Measurements from ENCODE around the gene MAPK14.
"Not testable (repeated sequence)": the region's sequence is repeated elsewhere in the genome, so short reads cannot be mapped to it uniquely, and the experiment has no call there.

MAPK14 gene

DNA sequence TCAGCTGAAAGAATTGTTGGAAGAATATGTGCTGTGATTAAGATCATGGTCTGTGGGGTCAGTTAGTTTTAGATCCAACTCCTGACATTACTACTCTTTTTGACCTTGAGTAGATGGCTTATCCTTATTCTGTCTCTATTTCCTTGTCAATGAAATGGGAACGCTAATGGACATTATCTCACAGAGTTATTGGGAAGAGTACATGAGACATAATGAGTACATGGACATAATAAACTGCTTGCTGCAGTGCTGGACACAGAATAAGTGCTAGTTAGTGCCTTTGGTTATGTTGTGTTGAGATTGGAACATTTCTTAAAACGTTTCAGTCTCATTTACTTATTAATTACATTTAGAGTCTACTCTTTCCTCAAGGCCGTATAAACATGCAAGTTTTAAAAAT, 42.6 kb downstream of the MAPK14 start:
- DNase-seq: no peak

DNA sequence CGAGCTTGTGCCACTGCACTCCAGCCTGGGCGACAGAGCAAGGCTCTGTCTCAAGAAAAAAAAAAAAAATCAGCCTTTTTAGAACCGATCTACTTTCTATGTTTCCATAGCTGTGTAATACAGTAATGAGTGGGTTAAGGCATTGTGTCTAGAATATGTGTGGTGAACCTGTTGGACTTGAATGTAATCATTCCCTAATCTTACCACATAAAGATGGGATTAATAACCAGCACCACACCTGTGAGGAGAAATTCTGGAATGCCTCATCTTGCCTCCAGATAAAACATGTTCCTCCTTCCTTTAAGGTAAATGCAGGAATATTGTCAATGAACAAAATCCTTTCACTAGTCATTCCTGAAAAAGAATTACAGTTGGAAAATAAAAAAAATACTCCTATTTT, 43.7 kb downstream of the MAPK14 start:
- no peak for DNase-seq

DNA sequence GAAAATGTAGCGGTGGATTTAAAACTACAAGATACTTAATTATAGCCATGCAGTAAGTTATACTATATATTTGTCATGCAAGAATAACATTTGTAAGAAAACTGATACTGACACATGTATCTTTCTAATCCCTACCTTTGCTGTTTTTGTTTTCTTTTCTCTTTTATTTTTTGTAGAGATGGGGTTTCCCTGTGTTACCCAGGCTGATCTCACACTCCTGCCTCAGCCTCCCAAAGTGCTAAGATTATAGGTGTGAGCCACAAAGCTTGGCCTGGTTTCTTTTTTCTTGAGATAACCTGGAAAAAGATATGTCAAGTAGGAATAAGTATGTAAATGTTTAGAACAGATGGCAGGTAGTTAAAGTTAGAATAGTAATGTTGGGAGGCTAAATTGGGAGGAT, 44.1 kb downstream of the MAPK14 start:
- DNase-seq: no peak

DNA sequence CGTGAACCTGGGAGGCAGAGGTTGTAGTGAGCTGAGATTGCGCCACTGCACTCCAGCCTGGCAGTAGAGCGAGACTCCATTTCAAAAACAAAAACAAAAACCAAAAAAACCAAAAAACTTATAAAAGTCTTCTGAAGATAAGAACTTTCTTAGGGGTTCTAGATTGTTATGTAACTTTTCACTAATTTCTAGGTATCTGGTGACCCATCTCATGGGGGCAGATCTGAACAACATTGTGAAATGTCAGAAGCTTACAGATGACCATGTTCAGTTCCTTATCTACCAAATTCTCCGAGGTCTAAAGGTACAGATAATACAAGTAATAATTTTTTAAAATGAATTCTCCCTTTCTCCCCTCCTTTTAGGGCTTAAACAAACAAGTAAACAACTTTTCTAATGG, 45.1 kb downstream of the MAPK14 start:
- DNase-seq: no peak

DNA sequence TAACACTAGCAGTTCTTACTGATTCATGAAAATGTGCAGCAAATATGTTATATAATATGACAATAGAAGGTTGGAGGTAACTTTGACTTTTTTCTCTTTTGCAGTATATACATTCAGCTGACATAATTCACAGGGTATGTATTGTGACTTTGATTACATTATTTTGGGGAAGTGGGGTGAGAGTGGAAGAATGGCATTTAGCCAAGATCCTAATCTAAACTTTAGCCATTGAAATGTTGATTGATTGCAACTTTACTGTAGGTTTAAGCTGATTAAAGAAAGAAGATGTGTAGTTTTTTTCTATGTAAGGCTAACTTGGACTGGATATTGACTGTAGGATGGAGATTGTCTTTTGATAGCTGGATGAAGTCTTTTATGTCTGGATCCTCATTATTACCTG, 46.0 kb downstream of the MAPK14 start:
- DNase-seq: no peak

DNA sequence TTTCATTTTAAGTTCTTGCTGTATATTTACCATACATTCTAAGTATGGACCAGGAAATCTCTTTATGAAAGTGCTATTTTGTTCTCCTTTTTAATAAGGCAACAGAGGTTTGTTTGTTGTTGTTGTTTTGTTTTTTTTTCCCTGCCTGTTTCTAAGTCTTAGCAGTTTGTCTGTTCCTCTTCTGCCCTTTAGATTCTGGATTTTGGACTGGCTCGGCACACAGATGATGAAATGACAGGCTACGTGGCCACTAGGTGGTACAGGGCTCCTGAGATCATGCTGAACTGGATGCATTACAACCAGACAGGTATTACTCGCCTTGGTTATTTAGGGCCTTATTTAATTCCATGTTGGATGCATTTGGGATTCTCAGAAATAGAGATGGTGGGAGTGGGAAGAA, 48.0 kb downstream of the MAPK14 start:
- DNase-seq: no peak

DNA sequence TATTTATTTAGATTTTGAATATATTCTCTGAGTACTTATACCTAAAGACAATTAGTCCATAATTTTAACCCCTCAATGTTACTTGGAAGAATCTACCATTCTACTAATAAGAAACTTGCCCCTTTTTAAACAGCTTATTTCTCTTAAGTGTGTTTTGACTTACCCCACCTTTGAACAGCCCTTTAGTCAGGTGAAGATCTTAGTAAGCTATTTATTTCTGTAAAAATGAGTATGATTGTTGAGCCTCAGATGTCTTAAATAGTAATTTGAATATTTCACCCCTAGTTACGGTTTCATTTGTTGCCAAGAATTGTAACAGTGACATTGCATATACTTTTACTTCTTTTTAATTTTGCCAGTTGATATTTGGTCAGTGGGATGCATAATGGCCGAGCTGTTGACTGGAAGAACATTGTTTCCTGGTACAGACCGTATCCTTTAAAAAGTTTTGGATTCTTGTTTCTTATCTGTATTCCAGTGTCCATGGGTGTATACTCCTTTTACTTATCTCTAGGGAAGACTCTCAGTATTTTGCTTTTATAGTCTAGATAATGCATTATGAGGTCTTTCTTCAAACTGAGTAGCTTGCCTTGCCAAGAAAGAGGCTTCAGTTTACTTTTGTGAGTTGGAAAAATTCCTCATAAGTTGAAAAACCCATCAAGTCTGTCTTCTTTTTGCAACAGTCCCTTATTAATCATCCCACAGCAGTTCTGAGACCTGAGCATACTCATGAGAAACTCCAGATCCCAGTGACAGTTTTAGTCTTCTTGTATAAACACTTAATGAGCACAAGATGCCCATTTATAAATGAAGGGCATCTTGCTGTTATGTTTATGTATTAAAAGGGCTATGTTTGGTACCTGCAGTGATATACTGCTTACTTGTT, 48.8 kb downstream of the MAPK14 start:
- no peak for DNase-seq

DNA sequence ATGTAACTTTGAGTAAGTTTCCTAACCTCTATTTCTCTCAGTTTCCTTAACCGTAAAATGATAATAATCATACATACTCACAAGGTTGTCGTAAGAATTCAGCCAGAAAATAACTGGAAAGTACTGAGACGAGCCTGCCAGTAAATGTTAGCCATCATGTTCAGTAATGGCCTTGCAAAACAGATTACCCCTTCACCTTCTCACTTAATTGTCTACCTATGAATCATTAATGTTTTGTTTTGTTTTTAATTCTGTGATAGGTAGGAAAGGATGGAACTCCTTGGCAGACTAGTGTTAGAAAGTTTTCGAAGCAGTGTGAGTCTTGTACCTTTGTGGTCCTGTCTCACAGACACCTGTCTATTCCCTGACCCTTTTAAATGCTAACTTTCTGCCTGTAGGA, 50.6 kb downstream of the MAPK14 start:
- DNase-seq: no peak

DNA sequence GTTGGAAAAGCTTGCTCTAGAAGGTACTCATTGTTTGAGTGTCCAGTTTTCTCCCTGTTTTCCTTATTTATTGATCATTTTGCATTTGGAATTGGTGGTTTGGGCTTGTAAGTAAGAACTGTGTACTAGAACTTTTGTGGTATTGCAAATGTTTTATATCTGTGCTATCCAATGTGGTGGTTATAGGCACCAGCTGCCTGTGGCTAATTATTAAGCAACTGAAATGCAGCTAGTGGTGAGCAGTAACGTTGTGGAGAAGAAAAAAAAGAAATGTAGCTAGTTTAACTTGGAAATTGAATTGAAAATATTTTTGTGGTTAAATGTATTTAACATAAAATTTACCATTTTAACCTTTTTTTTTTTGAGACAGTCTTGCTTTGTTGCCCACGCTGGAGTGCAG, 52.0 kb downstream of the MAPK14 start:
- no peak for DNase-seq

DNA sequence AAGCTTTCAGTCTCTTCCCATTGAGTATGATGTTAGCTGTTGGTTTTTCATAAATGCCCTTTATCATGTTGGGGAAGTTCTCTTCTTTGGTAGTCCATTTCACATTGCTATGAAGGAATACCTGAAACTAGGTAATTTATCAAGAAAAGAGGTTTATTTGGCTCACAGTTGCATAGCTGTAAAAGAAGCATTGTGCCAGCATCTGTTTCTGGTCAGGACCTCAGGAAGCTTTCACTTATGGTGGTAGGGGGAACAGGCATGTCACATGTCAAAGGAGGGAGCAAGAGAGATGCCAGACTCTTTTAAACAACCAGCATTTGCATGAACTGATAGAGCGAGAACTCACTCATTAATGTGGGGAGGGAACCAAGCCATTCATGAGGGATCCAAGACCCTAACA, 54.7 kb downstream of the MAPK14 start:
- no peak for DNase-seq

DNA sequence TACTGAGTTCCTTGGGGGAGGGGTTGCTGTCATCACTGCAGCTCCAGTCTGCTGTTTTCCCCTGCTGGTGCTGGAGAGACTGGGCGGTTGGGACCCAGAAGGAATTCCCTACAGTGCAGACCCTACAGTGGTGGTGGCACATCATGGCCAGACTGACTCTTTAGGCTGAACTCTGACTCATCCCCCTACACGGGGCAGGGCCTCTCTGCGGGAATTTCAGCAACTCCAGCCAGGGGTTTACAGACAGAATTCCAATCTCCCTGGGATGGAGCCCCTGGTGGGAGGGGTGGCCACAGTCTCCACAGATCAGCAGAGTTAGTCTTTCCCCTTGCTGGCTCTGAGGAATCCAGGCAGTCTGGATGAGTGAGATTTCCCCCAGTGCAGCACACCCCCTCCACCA, 55.8 kb downstream of the MAPK14 start:
- no peak for DNase-seq

DNA sequence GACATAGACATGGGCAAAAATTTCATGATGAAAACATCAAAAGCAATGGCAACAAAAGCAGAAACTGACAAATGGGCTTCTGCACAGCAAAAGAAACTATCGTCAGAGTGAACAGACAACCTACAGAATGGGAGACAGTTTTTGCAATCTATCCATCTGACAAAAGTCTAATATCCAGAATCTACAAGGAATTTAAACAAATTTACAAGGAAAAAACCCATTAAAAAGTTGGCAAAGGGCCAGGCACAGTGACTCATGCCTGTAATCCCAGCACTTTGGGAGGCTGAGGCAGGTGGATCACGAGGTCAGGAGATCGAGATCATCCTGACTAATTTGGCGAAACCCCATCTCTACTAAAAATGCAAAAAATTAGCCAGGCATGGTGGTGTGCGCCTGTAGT, 60.6 kb downstream of the MAPK14 start:
- DNase-seq: not testable (repeated sequence)

DNA sequence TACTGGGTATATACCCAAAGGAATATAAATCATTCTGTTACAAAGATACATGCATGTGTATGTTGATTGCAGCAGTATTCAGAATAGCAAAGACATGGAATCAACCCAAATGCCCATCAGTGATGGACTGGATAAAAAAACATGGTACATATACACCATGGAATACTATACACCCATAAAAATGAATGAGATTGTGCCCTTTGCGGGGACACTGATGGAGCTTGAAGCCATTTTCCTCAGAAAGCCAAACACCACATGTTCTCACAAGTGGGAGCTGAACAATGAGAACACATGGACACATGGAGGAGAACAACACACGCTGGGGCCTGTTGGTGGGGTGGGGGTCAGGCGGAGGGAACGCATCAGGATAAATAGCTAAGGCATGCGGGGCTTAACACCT, 61.4 kb downstream of the MAPK14 start:
- DNase-seq: no peak

DNA sequence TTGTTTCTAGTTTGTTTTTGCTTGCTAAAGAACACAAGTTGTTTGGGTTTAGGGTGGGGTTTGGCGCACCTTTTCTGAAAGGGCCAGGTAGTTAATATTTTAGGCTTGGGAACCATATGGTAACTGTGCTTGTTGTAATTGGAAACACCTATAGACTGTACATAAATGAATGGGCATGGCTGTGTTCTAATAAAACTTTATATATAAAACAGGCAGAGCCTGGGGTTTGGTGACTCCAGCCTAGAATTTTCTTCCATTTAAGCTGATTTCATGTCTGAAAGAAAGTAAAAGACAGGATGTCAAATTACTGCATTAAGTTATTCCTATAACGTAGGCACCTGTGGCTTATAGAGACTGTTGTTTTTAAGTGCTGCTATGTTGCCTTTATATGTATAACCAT, 66.6 kb downstream of the MAPK14 start:
- no peak for DNase-seq

DNA sequence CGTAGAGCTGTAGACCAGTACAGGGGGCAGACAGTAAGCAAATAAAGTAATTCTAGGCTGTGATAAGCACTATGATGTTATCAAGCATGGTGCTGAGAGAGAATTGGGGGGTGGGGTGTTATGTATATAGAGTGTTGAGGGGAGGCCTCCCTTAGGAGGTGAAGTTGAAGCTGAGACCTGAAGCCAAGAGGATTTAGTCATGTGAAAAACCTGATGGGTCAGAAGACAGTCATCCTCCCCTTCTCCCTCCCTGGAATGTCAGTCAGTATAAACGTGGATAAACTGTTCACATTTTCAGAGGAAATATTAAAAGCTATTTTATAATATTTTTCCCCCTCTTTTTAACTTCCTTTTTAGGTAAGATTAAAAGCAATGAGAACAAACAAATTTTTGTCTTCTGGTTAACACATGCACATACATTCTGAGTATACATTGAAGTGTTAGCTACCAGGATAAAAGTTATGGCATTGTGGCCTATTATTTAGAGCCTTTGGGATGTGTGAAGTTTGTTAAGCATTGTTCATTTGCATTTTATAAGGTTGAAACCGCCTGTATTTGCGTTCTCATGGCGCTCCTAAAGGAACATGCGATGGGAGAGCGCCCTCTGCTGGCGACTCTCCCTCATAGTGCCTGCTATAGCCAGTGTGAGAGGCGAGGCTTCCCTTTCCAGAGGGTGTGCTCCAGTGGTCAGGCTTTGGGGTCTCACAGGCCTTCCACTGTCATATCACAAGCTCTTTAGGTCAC, 67.3 kb downstream of the MAPK14 start:
- DNase-seq: peak; percentile 80

DNA sequence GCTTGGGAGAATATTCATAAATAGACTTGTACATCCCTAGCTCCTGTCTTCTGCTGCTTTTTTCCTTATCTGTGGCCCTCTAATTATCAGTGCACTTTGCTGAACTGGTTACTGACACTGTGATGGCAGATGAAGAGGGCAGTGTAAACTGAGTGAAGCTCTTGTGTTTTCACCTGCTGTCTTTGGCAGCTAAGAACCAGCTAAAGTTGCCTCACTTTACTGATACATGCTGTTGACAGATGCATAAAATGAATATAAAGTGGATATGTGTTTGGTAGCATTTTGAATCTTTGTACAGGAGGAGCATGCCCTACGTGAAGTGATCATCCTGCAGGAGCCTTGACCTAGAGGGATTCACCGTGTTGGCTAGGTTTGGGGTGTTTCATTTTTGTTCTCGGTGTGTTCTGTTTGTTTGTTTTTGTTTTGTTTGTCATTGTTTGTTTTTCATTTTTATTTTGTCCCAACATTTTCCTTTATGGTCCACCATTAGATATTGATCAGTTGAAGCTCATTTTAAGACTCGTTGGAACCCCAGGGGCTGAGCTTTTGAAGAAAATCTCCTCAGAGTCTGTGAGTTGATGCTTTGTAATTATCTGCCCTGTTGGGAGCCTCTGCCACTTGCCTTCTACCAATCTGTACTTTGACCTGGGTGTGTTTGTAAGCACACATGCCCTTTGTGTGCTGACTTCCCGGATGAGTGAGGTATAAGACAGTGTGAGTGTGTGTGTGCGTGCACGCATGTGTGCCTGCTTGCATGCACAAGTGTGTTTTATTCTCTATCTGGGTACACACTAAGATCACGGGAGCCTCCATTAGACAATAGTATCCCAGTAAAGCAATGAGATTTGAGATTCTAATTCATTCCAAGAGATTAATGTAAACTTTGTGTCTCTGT, 68.1 kb downstream of the MAPK14 start:
- no peak for DNase-seq

DNA sequence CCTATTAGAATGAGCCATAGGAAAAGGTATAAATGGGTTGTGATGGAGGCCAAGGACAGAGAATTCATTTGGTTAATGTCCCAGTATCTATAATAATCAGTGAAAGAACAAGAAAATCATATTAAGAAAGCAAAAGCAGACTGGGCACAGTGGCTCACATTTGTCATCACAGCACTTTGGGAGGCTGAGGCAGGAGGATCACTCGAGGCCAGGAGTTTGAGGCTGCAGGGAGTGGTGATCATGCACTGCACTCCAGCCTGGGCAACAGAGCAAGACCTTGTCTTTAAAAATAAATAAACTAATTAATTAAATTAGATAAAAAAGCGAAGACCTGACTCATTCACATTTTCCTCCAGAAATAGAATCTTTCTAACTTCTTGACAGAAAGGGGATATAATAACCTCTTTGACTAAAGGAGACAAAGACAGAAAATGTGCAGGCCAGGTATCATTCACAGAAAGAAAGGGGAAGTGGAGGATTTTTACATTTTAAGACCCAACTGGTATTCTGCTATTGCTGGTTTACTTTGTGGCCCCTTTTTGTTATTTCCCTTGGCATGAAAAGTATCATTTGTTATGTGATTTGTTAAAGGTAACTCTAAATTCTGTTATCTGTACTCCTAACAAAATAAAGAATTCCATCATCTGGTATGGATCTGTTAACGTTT, 70.8 kb downstream of the MAPK14 start:
- no peak for DNase-seq

DNA sequence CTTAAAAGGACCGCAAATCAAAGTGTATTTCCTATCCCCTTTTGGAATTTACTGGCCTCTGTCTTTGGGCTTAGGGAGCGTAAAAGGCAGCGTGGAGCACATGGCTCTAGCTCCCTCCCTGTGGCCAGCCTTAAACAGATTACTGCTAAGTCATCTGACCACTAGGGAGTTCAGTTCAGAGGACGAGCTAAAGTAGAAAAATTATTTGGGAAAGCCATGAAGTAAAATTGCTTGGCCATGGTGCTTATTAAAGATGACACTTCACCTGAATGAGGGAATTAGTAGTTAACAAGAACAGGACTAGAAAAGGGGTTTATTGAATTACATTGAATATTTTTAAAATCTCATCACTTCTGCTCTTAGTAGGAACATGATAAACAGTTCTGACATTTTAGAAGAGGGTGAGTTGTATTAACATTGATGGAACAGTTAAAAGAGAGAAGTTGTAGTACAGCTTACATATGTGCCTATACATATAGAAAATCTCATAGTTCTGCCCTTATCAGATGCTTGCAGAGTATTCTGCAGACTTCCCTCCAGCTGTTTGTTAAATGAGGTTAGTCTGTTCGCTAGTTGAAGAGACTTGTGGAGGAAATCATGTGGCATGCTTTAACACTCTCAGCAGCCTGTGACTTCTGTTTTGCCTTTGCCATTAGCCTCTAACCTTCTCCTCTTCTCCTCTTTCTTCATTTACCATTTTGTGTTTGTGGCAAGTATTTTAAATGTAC, 71.5 kb downstream of the MAPK14 start:
- no peak for DNase-seq

DNA sequence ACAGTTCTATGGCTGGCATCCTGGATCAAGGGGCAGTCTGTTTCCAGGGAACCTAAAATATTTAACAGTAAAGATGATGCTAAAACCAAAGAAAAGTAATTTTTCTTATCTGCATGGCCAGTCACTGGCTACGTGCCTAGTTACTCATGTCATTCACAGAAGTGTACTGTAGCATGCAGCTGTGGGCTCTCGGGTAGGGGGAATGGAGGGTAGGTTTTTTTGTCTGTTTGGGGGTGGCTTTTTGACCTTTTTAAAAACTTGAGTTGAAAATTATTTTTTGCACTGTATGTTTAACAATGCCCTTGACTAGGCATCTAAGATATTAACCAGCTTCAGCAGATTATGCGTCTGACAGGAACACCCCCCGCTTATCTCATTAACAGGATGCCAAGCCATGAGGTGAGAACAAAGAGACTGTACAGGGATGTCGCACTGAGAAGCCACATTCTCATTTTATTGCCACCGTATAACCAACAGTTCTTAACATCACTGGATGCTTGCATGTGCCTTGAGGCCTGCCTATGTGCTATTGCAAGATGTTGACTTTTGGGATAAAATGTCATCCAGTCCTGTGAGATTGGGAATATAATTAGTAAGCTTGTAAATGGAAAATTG, 72.4 kb downstream of the MAPK14 start:
- no peak for DNase-seq

DNA sequence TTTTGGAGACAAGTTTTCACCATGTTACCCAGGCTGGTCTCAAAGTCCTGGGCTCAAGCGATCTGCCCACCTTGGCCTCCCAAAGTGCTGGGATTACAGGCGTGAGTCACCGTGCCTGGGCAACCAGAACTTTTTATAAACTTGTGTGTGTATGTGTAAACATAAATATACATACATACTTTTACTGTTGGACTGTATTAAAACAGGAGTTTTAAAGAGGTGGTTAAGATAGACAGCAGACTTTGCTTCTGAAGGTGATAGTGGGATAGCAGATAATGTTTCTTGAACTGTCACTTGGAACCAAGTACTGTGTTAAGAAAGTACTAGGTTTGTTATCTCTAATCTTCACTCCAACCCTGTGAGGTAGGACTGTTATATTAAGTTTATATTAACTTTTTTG, 74.1 kb downstream of the MAPK14 start:
- DNase-seq: no peak

DNA sequence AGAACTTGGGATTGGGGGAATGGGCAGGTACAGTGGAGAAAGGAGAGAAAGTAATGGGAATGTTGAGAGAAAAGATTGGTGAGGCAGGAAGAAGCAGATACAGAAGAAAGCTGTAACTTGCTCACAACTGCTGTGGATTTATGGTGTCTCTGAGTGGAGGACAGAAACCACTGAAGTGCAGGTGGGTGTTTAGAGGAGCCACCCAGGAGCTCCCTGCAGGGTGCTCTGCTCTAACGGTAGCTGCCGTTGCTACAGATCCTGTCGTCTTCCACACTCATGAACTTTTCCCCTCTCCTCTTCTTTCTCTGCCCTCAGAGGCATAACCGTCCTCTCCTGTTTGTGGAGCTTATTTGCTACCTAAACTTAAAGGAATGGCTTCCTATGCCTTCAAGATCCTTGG, 75.2 kb downstream of the MAPK14 start:
- DNase-seq: no peak

DNA sequence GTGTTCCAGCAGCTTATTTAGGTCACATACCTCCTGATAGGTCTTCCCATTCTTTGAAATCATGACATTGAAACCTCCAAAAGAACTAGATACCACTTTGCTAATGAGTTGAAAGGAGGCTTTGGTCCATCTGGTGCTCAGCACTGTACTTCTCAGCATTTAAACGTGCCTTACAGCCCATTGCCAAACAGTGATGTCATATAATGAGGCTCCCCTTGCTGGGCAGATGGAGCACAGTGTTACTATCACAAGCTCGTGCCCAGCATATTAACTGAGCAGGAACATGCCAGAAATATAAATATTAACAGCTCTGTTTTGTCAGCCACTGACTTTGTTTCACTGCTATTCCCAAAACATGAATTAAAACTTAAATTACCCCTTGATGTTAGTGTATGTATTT, 77.2 kb downstream of the MAPK14 start:
- no peak for DNase-seq
